Calu3 (cell line): ENCODE data around the gene LOXL3. TPM values are rescaled to one million over a fixed set of nuclear protein-coding genes. Genes with fewer than 3 reads are reported as not detected.

Experiments used
- BruUV-seq: library from RNA; stranded (reverse); fragments of 400-500 nt; replicated peaks from 2 replicates; lab custom pipeline; 2021; lab: Mats Ljungman, UMichigan
- CTCF ChIA-PET: fragments of 300-600 bp; sonication (Branson Sonifier 250); formaldehyde crosslinking; loops from one replicate; lab custom pipeline; 2022; ENCODE audit warnings: antibody characterized with exemption; lab: Charles Lee
- DNase-seq: peaks from one replicate; pipeline ENCODE4 v3.0.0; 2022
- H3K27ac Mint-ChIP-seq: one replicate; pipeline ENCODE4 v1.8.0; 2022; ENCODE audit warnings: mixed read lengths; ENCODE audit not compliant: unreplicated experiment
- H3K27me3 Mint-ChIP-seq: one replicate; pipeline ENCODE4 v1.8.0; 2022; ENCODE audit warnings: mixed read lengths; ENCODE audit not compliant: unreplicated experiment
- H3K36me3 Mint-ChIP-seq: one replicate; pipeline ENCODE4 v1.8.0; 2022; ENCODE audit warnings: mild to moderate bottlenecking, moderate library complexity, mixed read lengths; ENCODE audit not compliant: insufficient read depth, unreplicated experiment
- H3K4me1 Mint-ChIP-seq: one replicate; pipeline ENCODE4 v1.8.0; 2022; ENCODE audit warnings: mild to moderate bottlenecking, low read depth, mixed read lengths; ENCODE audit not compliant: unreplicated experiment
- H3K4me3 Mint-ChIP-seq: one replicate; pipeline ENCODE4 v1.8.0; 2022; ENCODE audit warnings: mild to moderate bottlenecking, low read depth, moderate library complexity, mixed read lengths; ENCODE audit not compliant: unreplicated experiment
- H3K9me3 Mint-ChIP-seq: one replicate; pipeline ENCODE4 v1.8.0; 2022; ENCODE audit warnings: low read depth, mixed read lengths; ENCODE audit not compliant: unreplicated experiment
- intact Hi-C: fragments of 100-400 bp; cut with micrococcal nuclease; formaldehyde crosslinking; loops from one replicate; pipeline ENCODE4 v1.10.0; 2022; ENCODE audit not compliant: unreplicated experiment
- total RNA-seq: library from RNA; stranded (reverse); gene quantifications from 2 replicates; pipeline ENCODE4 v1.2.3, GENCODE V29; 2022
- TF ChIP-seq, protein P1 (sequence below): fragments of 200-600 bp; IDR thresholded peaks from one replicate; pipeline ENCODE4 v1.8.0; 2022; ENCODE audit warnings: antibody characterized with exemption; ENCODE audit not compliant: unreplicated experiment

The LOXL3 gene
- total RNA-seq, 1 experiment from 2014 or later: 1.2 TPM

DNA sequence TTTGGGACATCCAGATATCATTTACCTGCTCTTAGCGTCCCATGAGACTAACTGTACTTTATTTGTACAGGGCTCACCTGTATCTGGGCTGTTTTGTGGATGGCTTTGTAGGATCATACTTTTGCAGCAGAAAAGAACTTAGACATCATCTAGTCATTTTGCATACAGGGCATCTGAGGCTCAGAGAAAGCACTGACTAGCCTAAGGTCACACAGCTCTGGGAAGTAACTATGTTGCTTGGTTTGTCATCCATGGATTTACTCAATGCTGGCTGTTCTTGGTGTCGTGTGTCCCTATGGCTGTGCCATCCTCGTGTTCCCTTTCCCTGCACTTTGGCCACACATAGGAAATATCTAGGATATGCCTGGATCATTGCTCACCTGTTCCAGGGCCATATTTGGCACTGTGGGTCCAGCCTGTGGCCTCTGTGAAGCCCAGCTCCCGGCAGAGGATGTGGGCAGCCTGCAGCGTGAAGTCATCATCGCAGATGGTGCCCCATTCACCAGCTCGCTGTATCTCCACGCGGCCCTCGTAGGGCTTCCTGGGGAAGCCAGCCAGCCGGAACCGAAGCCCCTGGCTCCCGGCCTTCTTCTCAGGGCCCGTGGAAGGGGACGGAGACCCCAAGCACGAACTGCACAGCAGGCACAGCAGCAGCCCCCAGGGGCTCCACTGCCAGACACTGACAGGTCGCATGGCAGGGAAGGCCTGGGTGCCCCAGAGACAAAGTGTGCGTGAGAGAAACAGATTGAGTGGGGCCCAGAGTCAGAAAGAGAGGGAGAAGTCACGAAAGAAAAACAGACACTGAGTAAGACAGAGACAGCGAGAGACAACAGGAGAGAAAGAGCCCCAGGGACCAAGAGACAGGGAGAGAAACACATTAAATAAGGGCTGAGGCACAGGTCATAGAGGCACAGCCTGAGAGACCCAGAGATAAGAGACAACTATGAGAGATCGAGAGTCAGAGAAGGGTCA, 1.5 kb downstream of the LOXL3 start:
- Mint-ChIP-seq H3K27ac (peak overlapping the region; percentile 1), H3K36me3 (peaks cover 34% of the 10 kb centered on the region), H3K27me3 (no peaks in the 10 kb centered on the region), H3K4me3 (no peak overlapping the region), H3K9me3 (no peaks in the 10 kb centered on the region), H3K4me1 (peaks cover 27% of the 10 kb centered on the region)
- TF ChIP-seq, protein P1, sequence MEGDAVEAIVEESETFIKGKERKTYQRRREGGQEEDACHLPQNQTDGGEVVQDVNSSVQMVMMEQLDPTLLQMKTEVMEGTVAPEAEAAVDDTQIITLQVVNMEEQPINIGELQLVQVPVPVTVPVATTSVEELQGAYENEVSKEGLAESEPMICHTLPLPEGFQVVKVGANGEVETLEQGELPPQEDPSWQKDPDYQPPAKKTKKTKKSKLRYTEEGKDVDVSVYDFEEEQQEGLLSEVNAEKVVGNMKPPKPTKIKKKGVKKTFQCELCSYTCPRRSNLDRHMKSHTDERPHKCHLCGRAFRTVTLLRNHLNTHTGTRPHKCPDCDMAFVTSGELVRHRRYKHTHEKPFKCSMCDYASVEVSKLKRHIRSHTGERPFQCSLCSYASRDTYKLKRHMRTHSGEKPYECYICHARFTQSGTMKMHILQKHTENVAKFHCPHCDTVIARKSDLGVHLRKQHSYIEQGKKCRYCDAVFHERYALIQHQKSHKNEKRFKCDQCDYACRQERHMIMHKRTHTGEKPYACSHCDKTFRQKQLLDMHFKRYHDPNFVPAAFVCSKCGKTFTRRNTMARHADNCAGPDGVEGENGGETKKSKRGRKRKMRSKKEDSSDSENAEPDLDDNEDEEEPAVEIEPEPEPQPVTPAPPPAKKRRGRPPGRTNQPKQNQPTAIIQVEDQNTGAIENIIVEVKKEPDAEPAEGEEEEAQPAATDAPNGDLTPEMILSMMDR: no peak
- DNase-seq: no peak
- CTCF ChIA-PET: no interaction called here
- intact Hi-C loops: no loop called here
- no TSS peak for BruUV-seq

DNA sequence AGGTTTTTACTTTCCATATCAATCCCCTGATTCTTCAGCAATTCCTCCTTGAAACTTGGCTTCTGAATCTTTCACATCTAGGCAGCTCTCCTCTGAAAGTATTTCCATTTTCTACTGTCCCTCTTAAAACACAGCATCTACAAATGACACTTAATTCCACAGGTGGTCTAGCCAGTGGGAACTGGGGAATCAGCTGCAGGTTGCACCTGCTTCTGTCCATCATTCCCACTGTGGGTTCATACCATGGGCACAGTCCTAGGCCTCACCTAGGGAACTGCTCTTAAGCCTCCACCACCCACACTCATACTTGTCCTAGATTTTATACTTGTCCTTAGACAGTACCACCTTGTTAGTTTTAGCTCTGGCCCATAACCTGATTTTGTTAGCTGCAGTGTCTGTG, 2.2 kb downstream of the LOXL3 start:
- Mint-ChIP-seq H3K4me3 (no peak overlapping the region), H3K4me1 (peaks cover 27% of the 10 kb centered on the region), H3K9me3 (no peaks in the 10 kb centered on the region), H3K27me3 (no peaks in the 10 kb centered on the region), H3K27ac (no peak overlapping the region), H3K36me3 (peaks cover 34% of the 10 kb centered on the region)
- CTCF ChIA-PET: no interaction called here
- TF ChIP-seq, protein P1: no peak
- no TSS peak for BruUV-seq
- intact Hi-C loops: no loop called here
- DNase-seq: no peak

DNA sequence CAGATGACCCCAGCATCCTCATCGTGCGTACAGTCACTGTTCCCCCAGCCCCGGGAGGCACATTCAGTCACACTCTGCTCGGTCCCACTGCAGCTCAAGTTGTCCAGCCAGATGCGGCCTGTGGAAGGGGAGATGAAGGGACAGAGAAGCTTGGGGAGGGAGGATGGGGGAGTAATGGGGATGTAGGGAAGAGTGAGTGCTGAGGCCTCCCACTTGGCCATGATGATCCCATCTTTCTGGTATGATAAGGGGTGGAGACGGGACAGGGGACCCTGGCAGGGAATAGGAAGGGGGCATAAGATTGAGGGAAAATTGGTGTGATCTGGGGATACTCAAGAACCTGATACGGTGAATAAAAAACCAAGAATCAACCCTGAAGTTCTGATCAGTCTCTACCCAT, 3.5 kb downstream of the LOXL3 start:
- no peaks in the 10 kb centered on the region for H3K9me3 Mint-ChIP-seq
- DNase-seq: no peak
- intact Hi-C loops: no loop called here
- peak overlapping the region; percentile 70 for H3K4me3 Mint-ChIP-seq
- TF ChIP-seq, protein P1: no peak
- CTCF ChIA-PET: no interaction called here
- peaks cover 27% of the 10 kb centered on the region for H3K4me1 Mint-ChIP-seq
- peaks cover 26% of the 10 kb centered on the region for H3K36me3 Mint-ChIP-seq
- H3K27me3 Mint-ChIP-seq: no peaks in the 10 kb centered on the region
- BruUV-seq: no TSS peak
- no peak overlapping the region for H3K27ac Mint-ChIP-seq

DNA sequence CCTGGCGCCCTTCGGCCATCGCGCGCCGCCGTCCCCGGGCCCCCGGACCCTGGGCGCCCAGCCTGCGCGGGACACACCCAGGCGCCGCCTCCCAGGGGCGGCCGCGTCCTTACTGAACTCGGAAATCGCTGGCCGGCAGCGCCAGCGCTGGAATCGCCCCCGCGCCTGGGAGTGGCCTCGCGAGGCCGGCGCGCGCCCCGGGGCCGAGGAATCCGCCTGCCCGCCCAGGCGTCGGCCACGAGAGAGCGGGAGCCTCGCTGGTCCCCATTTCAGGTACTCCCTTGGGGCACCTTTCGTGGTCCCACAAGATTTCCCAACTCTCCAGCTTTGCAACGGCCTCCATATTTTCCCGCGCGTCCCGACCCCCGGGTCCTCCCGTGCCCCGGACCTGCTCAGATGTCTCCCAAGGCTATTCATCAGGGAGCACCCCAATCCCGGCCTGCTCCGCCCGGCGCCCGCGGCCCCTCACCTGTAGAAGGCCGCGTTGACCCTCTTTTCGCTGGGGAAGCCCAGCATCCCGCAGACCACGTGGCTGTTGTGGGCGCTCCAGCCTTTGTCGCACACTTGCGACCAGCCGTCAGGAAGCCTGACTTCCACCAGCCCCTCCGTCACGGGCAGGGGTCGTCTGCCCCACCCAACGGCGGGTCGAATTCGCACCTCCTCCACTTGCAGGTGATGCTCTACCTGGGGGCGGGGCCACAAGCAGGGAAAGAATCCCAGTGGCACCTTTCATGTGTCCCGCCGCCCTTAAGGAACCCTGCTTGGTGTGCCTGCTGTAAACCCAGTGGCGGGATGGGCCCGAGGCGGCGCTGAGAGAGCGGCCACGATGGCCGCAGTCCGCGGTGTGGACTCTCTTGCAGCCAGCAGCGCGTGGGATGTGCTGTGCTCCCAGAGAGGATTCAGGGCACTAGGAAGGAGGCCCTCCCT, 4.6 kb downstream of the LOXL3 start:
- Mint-ChIP-seq H3K9me3 (no peaks in the 10 kb centered on the region), H3K4me1 (peaks cover 27% of the 10 kb centered on the region), H3K27me3 (no peaks in the 10 kb centered on the region), H3K36me3 (peaks cover 18% of the 10 kb centered on the region), H3K4me3 (peak overlapping the region; percentile 70), H3K27ac (peak overlapping the region; percentile 13)
- TF ChIP-seq, protein P1: no peak
- intact Hi-C loops: no loop called here
- peak; percentile 76 for DNase-seq
- CTCF ChIA-PET: interaction anchor here (0.5 kb wide), 1 partner anchor 702 kb away, joined by 4 read pairs; no protein-coding TSS in a partner anchor
- BruUV-seq: TSS peak; percentile 75
